K562 (cell line): ENCODE data around the gene MPDZ. TPM values are rescaled to one million over a fixed set of nuclear protein-coding genes. Genes with fewer than 3 reads are reported as not detected.

Experiments used
- CCNT2 ChIP-seq: IDR thresholded peaks from 2 replicates; pipeline ENCODE4 v1.6.1; 2011; ENCODE audit warnings: borderline replicate concordance, low read depth, mild to moderate bottlenecking, moderate library complexity, mixed read lengths, low read length; ENCODE audit not compliant: insufficient read length; ENCODE audit errors: extremely low read depth
- polyA plus RNA-seq, 8 experiments: library from polyadenylated mRNA; depleted of rRNA in 4 of 8; stranded (reverse) in 5 of 8; unstranded in 3 of 8; fragments of >200 nt; fragmentation: Nextera tagmentation in 2 of 8; fragmentation: Illumina TruSeq in 1 of 8; extraction: Ambion mirVana in 2 of 8; extraction: Trizol in 1 of 8; gene quantifications; 2 replicates each; pipeline versions ENCODE4 v1.2.1 to v1.2.3, GENCODE V29; 2011 to 2014; ENCODE audit warnings: inconsistent platforms in 1 of 8, missing spikeins in 1 of 8
- total RNA-seq, 7 experiments: library from RNA; depleted of rRNA in 6 of 7; stranded (reverse); fragments of >200 nt in 6 of 7; fragmentation: Illumina TruSeq in 2 of 7; extraction: Trizol in 2 of 7; gene quantifications; 2 replicates each; pipeline versions ENCODE4 v1.2.1 to v1.2.3, GENCODE V29; 2011 to 2021; ENCODE audit warnings: low replicate concordance in 1 of 7
- TF ChIP-seq, protein P1 (sequence below), 2 experiments: fragments of 450-650 bp in 1 of 2; sonication (generic) in 1 of 2; formaldehyde crosslinking in 1 of 2; IDR thresholded peaks; 2 replicates each; pipeline versions ENCODE4 v1.7.1 to v1.9.0; 2016 to 2022; ENCODE audit warnings: inconsistent platforms in 1 of 2, mild to moderate bottlenecking in 1 of 2, missing genetic modification reagents in 1 of 2

The MPDZ gene
- total and polyA plus RNA-seq, 9 of the 15 experiments (the other 6 are each of a cell fraction or from before 2014, with no cell fraction given) = 3.9 to 13.2 (median 5.7) TPM

DNA sequence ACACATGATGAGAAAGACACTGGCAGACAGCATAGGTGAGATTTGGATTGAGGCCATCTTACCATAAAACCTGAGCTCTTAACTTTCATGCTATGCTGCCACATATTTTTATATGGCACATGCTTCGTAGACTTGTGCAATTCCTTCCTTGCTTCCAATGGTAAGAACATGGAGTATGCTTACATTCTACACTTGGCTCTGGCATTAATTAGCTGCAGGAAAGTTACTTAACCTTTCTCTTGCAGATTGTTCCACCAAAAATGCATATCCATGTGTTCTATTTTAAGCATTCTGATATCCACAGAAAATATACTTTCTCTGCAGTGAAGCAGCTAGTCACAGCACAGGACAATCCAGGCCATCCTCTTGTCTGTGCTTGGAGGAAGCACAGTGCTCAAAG is 119.4 kb downstream of the MPDZ start (continued):
- TF ChIP-seq, protein P1, sequence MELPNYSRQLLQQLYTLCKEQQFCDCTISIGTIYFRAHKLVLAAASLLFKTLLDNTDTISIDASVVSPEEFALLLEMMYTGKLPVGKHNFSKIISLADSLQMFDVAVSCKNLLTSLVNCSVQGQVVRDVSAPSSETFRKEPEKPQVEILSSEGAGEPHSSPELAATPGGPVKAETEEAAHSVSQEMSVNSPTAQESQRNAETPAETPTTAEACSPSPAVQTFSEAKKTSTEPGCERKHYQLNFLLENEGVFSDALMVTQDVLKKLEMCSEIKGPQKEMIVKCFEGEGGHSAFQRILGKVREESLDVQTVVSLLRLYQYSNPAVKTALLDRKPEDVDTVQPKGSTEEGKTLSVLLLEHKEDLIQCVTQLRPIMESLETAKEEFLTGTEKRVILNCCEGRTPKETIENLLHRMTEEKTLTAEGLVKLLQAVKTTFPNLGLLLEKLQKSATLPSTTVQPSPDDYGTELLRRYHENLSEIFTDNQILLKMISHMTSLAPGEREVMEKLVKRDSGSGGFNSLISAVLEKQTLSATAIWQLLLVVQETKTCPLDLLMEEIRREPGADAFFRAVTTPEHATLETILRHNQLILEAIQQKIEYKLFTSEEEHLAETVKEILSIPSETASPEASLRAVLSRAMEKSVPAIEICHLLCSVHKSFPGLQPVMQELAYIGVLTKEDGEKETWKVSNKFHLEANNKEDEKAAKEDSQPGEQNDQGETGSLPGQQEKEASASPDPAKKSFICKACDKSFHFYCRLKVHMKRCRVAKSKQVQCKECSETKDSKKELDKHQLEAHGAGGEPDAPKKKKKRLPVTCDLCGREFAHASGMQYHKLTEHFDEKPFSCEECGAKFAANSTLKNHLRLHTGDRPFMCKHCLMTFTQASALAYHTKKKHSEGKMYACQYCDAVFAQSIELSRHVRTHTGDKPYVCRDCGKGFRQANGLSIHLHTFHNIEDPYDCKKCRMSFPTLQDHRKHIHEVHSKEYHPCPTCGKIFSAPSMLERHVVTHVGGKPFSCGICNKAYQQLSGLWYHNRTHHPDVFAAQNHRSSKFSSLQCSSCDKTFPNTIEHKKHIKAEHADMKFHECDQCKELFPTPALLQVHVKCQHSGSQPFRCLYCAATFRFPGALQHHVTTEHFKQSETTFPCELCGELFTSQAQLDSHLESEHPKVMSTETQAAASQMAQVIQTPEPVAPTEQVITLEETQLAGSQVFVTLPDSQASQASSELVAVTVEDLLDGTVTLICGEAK (IDR thresholded peaks at IDR 0.05) = no peak
- TF ChIP-seq, protein P1 (CRISPR knock-in tag; IDR thresholded peaks at IDR 0.05) = no peak
- no peak for TF ChIP-seq CCNT2
